Keratinocyte (primary cell): Measurements from ENCODE around the gene UNKL. TPM values are rescaled to one million over a fixed set of nuclear protein-coding genes. Genes with fewer than 3 reads are reported as not detected.
A peak's percentile ranks its signal among the peaks of the same experiment; 100 is the strongest.

Experiments used
- DNase-seq: peaks from one replicate; pipeline ENCODE4 v3.0.0-alpha.2; 2011; ENCODE audit warnings: low read depth, missing footprints, low spot score
- FAIRE-seq: peaks from 2 replicates; lab custom pipeline; 2011; peaks lifted over from hg19 to GRCh38; lab: Jason Lieb, UNC
- H2AFZ ChIP-seq: 2 replicates; pipeline ENCODE4 v1.6.0; 2012; ENCODE audit warnings: low read length, control low read depth, inconsistent platforms; ENCODE audit not compliant: control insufficient read depth
- H3K27ac ChIP-seq: 2 replicates; pipeline ENCODE4 v1.5.1; 2011; ENCODE audit warnings: low read length; ENCODE audit not compliant: control insufficient read depth, insufficient read depth
- H3K27me3 ChIP-seq: 3 replicates; pipeline ENCODE4 v1.6.0; 2011; ENCODE audit warnings: low read length; ENCODE audit not compliant: control insufficient read depth, insufficient read depth; ENCODE audit errors: extremely low read depth
- H3K36me3 ChIP-seq, 2 experiments: 2 replicates in 1 of 2; 3 replicates in 1 of 2; pipeline ENCODE4 v1.5.1; 2011; ENCODE audit warnings: low read length in 2 of 2, mild to moderate bottlenecking in 1 of 2; ENCODE audit not compliant: control insufficient read depth in 2 of 2, insufficient read depth in 2 of 2; ENCODE audit errors: extremely low read depth in 1 of 2
- H3K4me1 ChIP-seq: 3 replicates; pipeline ENCODE4 v1.5.1; 2011; ENCODE audit warnings: low read length; ENCODE audit not compliant: control insufficient read depth, insufficient read depth; ENCODE audit errors: extremely low read depth
- H3K4me2 ChIP-seq: 3 replicates; pipeline ENCODE4 v1.6.0; 2011; ENCODE audit warnings: low read depth, low read length; ENCODE audit not compliant: control insufficient read depth, insufficient read depth; ENCODE audit errors: extremely low read depth
- H3K4me3 ChIP-seq, 3 experiments: fragments of 200-600 bp in 1 of 3; sonication (generic) in 1 of 3; 2 replicates in 2 of 3; 3 replicates in 1 of 3; pipeline ENCODE4 v1.5.1; 2011 to 2016; ENCODE audit warnings: low read length in 3 of 3, mild to moderate bottlenecking in 3 of 3, control low read depth in 2 of 3, inconsistent platforms in 1 of 3, low read depth in 1 of 3, mixed read lengths in 1 of 3, mixed run types in 1 of 3, moderate library complexity in 1 of 3; ENCODE audit not compliant: control insufficient read depth in 2 of 3, insufficient read depth in 2 of 3; ENCODE audit errors: extremely low read depth in 1 of 3
- H3K79me2 ChIP-seq: 2 replicates; pipeline ENCODE4 v1.6.0; 2012; ENCODE audit warnings: low read length; ENCODE audit not compliant: control insufficient read depth, insufficient read depth
- H3K9ac ChIP-seq: 3 replicates; pipeline ENCODE4 v1.6.0; 2011; ENCODE audit warnings: low read length; ENCODE audit not compliant: control insufficient read depth, insufficient read depth; ENCODE audit errors: extremely low read depth
- H3K9me1 ChIP-seq: 3 replicates; pipeline ENCODE4 v1.6.0; 2011; ENCODE audit warnings: low read length; ENCODE audit not compliant: control insufficient read depth, insufficient read depth; ENCODE audit errors: extremely low read depth
- H3K9me3 ChIP-seq: 2 replicates; pipeline ENCODE4 v1.5.1; 2012; ENCODE audit warnings: low read depth, low read length; ENCODE audit not compliant: control insufficient read depth
- H4K20me1 ChIP-seq: 3 replicates; pipeline ENCODE4 v1.6.0; 2011; ENCODE audit warnings: low read length; ENCODE audit not compliant: control insufficient read depth, insufficient read depth; ENCODE audit errors: extremely low read depth
- CTCF ChIP-seq, 3 experiments: IDR thresholded peaks in 1 of 3; conservative IDR thresholded peaks in 1 of 3; optimal IDR thresholded peaks in 1 of 3; 2 replicates in 2 of 3; 3 replicates in 1 of 3; pipeline versions ENCODE3 to v1.5.1; 2011; ENCODE audit warnings: low read length in 3 of 3, mild to moderate bottlenecking in 3 of 3, moderate library complexity in 2 of 3, control low read depth in 1 of 3, inconsistent platforms in 1 of 3; ENCODE audit not compliant: insufficient read depth in 2 of 3; ENCODE audit errors: extremely low read depth in 1 of 3
- EZH2 ChIP-seq: IDR thresholded peaks from one replicate; pipeline ENCODE4 v1.6.1; 2012; ENCODE audit warnings: inconsistent platforms, mild to moderate bottlenecking, low read length, moderate library complexity
- dilution Hi-C: fragments of 300-500 bp; cut with MboI; formaldehyde crosslinking; loops from one replicate; pipeline ENCODE4 v1.7.0; 2020; ENCODE audit warnings: low sequenced_read_pairs; ENCODE audit not compliant: extremely low pct_ligation_motif_present
- polyA plus RNA-seq, 5 experiments: library from polyadenylated mRNA; depleted of rRNA in 3 of 5; stranded (reverse) in 3 of 5; stranded (forward) in 1 of 5; unstranded in 1 of 5; fragments of >200 nt; gene quantifications; 1 replicate in 1 of 5; 2 replicates in 3 of 5; 3 replicates in 1 of 5; pipeline versions ENCODE4 v1.2.1 to v1.2.3, GENCODE V29; 2011 to 2012; ENCODE audit warnings: missing spikeins in 2 of 5, low read depth in 1 of 5, low replicate concordance in 1 of 5

Gene UNKL
- polyA plus RNA-seq, 1 donor (not counting 4 experiments of a cell fraction or from before 2014, with no cell fraction given): 2.3 TPM

- no peaks in the 10 kb centered on the region for H3K9me1 ChIP-seq
- no peak within 1 kb of the TSS for H3K4me3 ChIP-seq
- H3K4me1 ChIP-seq: no peaks in the 10 kb centered on the region
- H4K20me1 ChIP-seq: peaks cover 5% of the 10 kb centered on the region
- no peak for DNase-seq
- no peaks in the 10 kb centered on the region for H3K9me3 ChIP-seq
- peak within 1 kb of the TSS; percentile 27 for H3K4me2 ChIP-seq
- no peaks in the 10 kb centered on the region for H3K36me3 ChIP-seq
- no peak for FAIRE-seq
- H3K27ac ChIP-seq: no peak within 1 kb of the TSS
- dilution Hi-C loops: no loop called here
- peaks cover 66% of the 10 kb centered on the region for H3K27me3 ChIP-seq
- TF ChIP-seq CTCF (optimal IDR thresholded peaks at IDR 0.05 in 1 of 3, IDR thresholded peaks at IDR 0.05 in 1 of 3, conservative IDR thresholded peaks at IDR 0.05 in 1 of 3; ENCODE audit: extremely low read depth in 1 of 3, insufficient read depth in 2 of 3, low read length in 3 of 3): no peak
- peak; percentile 80 for TF ChIP-seq EZH2
- no peaks in the 10 kb centered on the region for H3K79me2 ChIP-seq
- no peak within 1 kb of the TSS for H2AFZ ChIP-seq
- no peak within 1 kb of the TSS for H3K9ac ChIP-seq
Observed at GRCh38 chr16:1333149-1333812, 81.2 kb downstream of the UNKL start, which contains the start of gene BAIAP3. Gene BAIAP3, plus strand, starts transcription at chr16:1333645. Its CDS starts 4,905 bp downstream, at chr16:1338550.

- no peak overlapping the region for H2AFZ ChIP-seq
- no peaks in the 10 kb centered on the region for H3K4me1 ChIP-seq
- H3K27me3 ChIP-seq: peaks cover 62% of the 10 kb centered on the region
- H3K36me3 ChIP-seq: no peaks in the 10 kb centered on the region
- TF ChIP-seq EZH2 (peak; percentile 83), CTCF (optimal IDR thresholded peaks at IDR 0.05 in 1 of 3, IDR thresholded peaks at IDR 0.05 in 1 of 3, conservative IDR thresholded peaks at IDR 0.05 in 1 of 3; ENCODE audit: extremely low read depth in 1 of 3, insufficient read depth in 2 of 3, low read length in 3 of 3) (no peak)
- DNase-seq: no peak
- H3K9me1 ChIP-seq: no peaks in the 10 kb centered on the region
- no peak overlapping the region for H3K4me2 ChIP-seq
- FAIRE-seq: no peak
- peaks cover 5% of the 10 kb centered on the region for H4K20me1 ChIP-seq
- no peak overlapping the region for H3K27ac ChIP-seq
- H3K4me3 ChIP-seq: no peak overlapping the region
- H3K9me3 ChIP-seq: no peaks in the 10 kb centered on the region
- H3K9ac ChIP-seq: no peak overlapping the region
- dilution Hi-C loops: no loop called here
- H3K79me2 ChIP-seq: no peaks in the 10 kb centered on the region
Observed at GRCh38 chr16:1332618-1333148, 81.8 kb downstream of the UNKL start.
